SK-N-SH (cell line): ENCODE data around the gene IL1RL2. TPM values are rescaled to one million over a fixed set of nuclear protein-coding genes. Genes with fewer than 3 reads are reported as not detected.

Experiments
- CTCF ChIA-PET: fragments of 300-600, 350-600 bp; formaldehyde crosslinking; extraction: SDS; loops from one replicate; lab custom pipeline; 2021; lab: Yijun Ruan, JAX
- POLR2A ChIA-PET: fragments of 350-600 bp; sonication (Branson Sonifier 250); formaldehyde crosslinking; extraction: SDS; loops from one replicate; lab custom pipeline; 2020; ENCODE audit warnings: antibody characterized with exemption, inconsistent platforms; lab: Yijun Ruan, JAX
- DNase-seq: peaks from one replicate; pipeline ENCODE4 v3.0.0; 2012
- H2AFZ ChIP-seq: fragments of 200-600 bp; sonication (generic); 2 replicates; pipeline ENCODE4 v1.8.1; 2016; ENCODE audit warnings: antibody characterized with exemption, mild to moderate bottlenecking, low read depth
- H3F3A ChIP-seq: fragments of 200-600 bp; sonication (generic); replicated peaks from 2 replicates; pipeline ENCODE3; 2016; ENCODE audit warnings: antibody characterized with exemption, mild to moderate bottlenecking; ENCODE audit not compliant: insufficient read depth
- H3K27ac ChIP-seq, 2 experiments: fragments of 200-500 bp in 1 of 2; fragments of 200-600 bp in 1 of 2; sonication (Bioruptor generic) in 1 of 2; sonication (generic), shearing (Covaris generic) in 1 of 2; 2 replicates each; pipeline versions ENCODE4 v1.5.1 to v1.6.1; 2014 to 2016; ENCODE audit warnings: low read depth in 2 of 2, inconsistent platforms in 1 of 2, low read length in 1 of 2, mild to moderate bottlenecking in 1 of 2, mixed read lengths in 1 of 2
- H3K27me3 ChIP-seq: fragments of 200-600 bp; sonication (generic), shearing (Covaris generic); 2 replicates; pipeline ENCODE4 v1.6.1; 2016; ENCODE audit warnings: mixed run types; ENCODE audit not compliant: insufficient read depth
- H3K36me3 ChIP-seq, 2 experiments: fragments of 200-500 bp in 1 of 2; fragments of 200-600 bp in 1 of 2; sonication (Bioruptor generic) in 1 of 2; sonication (generic) in 1 of 2; replicated peaks in 1 of 2; 2 replicates each; pipeline versions ENCODE3 to v1.5.1; 2014 to 2016; ENCODE audit warnings: low read length in 1 of 2, mild to moderate bottlenecking in 1 of 2; ENCODE audit not compliant: insufficient read depth in 2 of 2, control insufficient read depth in 1 of 2
- H3K4me1 ChIP-seq, 2 experiments: fragments of 200-500 bp in 1 of 2; fragments of 200-600 bp in 1 of 2; sonication (Bioruptor generic) in 1 of 2; sonication (generic), shearing (Covaris generic) in 1 of 2; 2 replicates each; pipeline versions ENCODE4 v1.5.1 to v1.6.1; 2014 to 2016; ENCODE audit warnings: low read depth in 1 of 2, low read length in 1 of 2, mixed run types in 1 of 2; ENCODE audit not compliant: insufficient read depth in 2 of 2, control insufficient read depth in 1 of 2
- H3K4me2 ChIP-seq: fragments of 200-600 bp; sonication (generic), shearing (Covaris generic); 2 replicates; pipeline ENCODE4 v1.6.1; 2017; ENCODE audit warnings: mixed run types
- H3K4me3 ChIP-seq, 2 experiments: fragments of 200-500 bp in 1 of 2; fragments of 200-600 bp in 1 of 2; sonication (Bioruptor generic) in 1 of 2; sonication (generic), shearing (Covaris generic) in 1 of 2; 2 replicates each; pipeline versions ENCODE4 v1.5.1 to v1.8.1; 2014 to 2016; ENCODE audit warnings: low read depth in 2 of 2, inconsistent platforms in 1 of 2, low read length in 1 of 2, mild to moderate bottlenecking in 1 of 2, mixed read lengths in 1 of 2, moderate library complexity in 1 of 2
- H3K79me2 ChIP-seq: fragments of 200-600 bp; sonication (generic); 2 replicates; pipeline ENCODE4 v1.8.1; 2017; ENCODE audit warnings: mild to moderate bottlenecking; ENCODE audit not compliant: insufficient read depth
- H3K9ac ChIP-seq: fragments of 200-600 bp; sonication (generic); 2 replicates; pipeline ENCODE4 v1.6.1; 2017; ENCODE audit warnings: mixed run types
- H3K9me2 ChIP-seq: fragments of 200-600 bp; sonication (generic); 2 replicates; pipeline ENCODE4 v1.6.1; 2017; ENCODE audit warnings: mixed run types
- H3K9me3 ChIP-seq: fragments of 200-600 bp; sonication (generic); 2 replicates; pipeline ENCODE4 v1.6.1; 2017; ENCODE audit warnings: mixed run types, mild to moderate bottlenecking, moderate library complexity
- H4K20me1 ChIP-seq: fragments of 200-600 bp; sonication (generic); 2 replicates; pipeline ENCODE4 v1.6.1; 2017; ENCODE audit warnings: mild to moderate bottlenecking, mixed run types; ENCODE audit not compliant: insufficient read depth
- CHD2 ChIP-seq: fragments of 150-350 bp; IDR thresholded peaks from 2 replicates; pipeline ENCODE4 v1.6.1; 2018; ENCODE audit warnings: low read length; ENCODE audit not compliant: partially characterized antibody
- CTCF ChIP-seq: fragments of 200-600 bp; sonication (generic); IDR thresholded peaks from 2 replicates; pipeline ENCODE4 v1.6.1; 2017; ENCODE audit warnings: antibody characterized with exemption, mild to moderate bottlenecking, moderate library complexity
- ELF1 ChIP-seq: IDR thresholded peaks from 2 replicates; pipeline ENCODE4 v1.4.0; 2012
- EP300 ChIP-seq, 2 experiments: IDR thresholded peaks; 2 replicates each; pipeline versions ENCODE4 v1.4.0 to v1.6.1; 2012; ENCODE audit warnings: borderline replicate concordance in 1 of 2, low read depth in 1 of 2, low read length in 1 of 2
- FOXJ3 ChIP-seq: sonication (generic); formaldehyde crosslinking; IDR thresholded peaks from 2 replicates; pipeline ENCODE4 v1.5.1; 2020; ENCODE audit warnings: mild to moderate bottlenecking, missing genetic modification reagents
- GABPA ChIP-seq: IDR thresholded peaks from 2 replicates; pipeline ENCODE4 v1.4.0; 2012; ENCODE audit warnings: low read depth, mild to moderate bottlenecking
- IRF3 ChIP-seq: fragments of 150-350 bp; IDR thresholded peaks from 2 replicates; pipeline ENCODE4 v1.6.1; 2016; ENCODE audit warnings: mild to moderate bottlenecking, low read depth, low read length
- MAX ChIP-seq: IDR thresholded peaks from 2 replicates; pipeline ENCODE4 v1.4.0; 2012; ENCODE audit warnings: low read depth
- MXI1 ChIP-seq: IDR thresholded peaks from 2 replicates; pipeline ENCODE4 v1.6.1; 2012; ENCODE audit warnings: mild to moderate bottlenecking, low read depth, low read length, improper control_type of control experiment
- NRF1 ChIP-seq: IDR thresholded peaks from 2 replicates; pipeline ENCODE4 v1.6.1; 2012; ENCODE audit warnings: low read depth, mild to moderate bottlenecking, low read length
- PBX3 ChIP-seq: IDR thresholded peaks from 2 replicates; pipeline ENCODE4; 2012
- POLR2AphosphoS5 ChIP-seq: IDR thresholded peaks from 2 replicates; pipeline ENCODE4 v1.6.1; 2012; ENCODE audit warnings: low read depth, low read length
- RAD21 ChIP-seq: IDR thresholded peaks from 2 replicates; pipeline ENCODE4 v1.6.1; 2012; ENCODE audit warnings: mild to moderate bottlenecking, low read length
- RFX5 ChIP-seq: IDR thresholded peaks from 2 replicates; pipeline ENCODE4 v1.6.1; 2012; ENCODE audit warnings: mild to moderate bottlenecking, improper control_type of control experiment, low read length
- RXRA ChIP-seq: IDR thresholded peaks from 2 replicates; pipeline ENCODE4 v1.4.0; 2012; ENCODE audit warnings: low read depth, mild to moderate bottlenecking, borderline replicate concordance
- SMC3 ChIP-seq: IDR thresholded peaks from 2 replicates; pipeline ENCODE4 v1.6.1; 2012; ENCODE audit warnings: low read depth, low read length, improper control_type of control experiment
- TAF1 ChIP-seq: IDR thresholded peaks from 2 replicates; pipeline ENCODE4 v1.6.1; 2012; ENCODE audit warnings: low read depth, mild to moderate bottlenecking, low read length, moderate library complexity, borderline replicate concordance
- TCF12 ChIP-seq: IDR thresholded peaks from 2 replicates; pipeline ENCODE4 v1.4.0; 2012
- USF1 ChIP-seq: IDR thresholded peaks from 2 replicates; pipeline ENCODE4 v1.4.0; 2012; ENCODE audit warnings: low read depth, borderline replicate concordance
- ZBTB33 ChIP-seq: IDR thresholded peaks from 2 replicates; pipeline ENCODE4 v1.4.0; 2012; ENCODE audit warnings: low read depth, borderline replicate concordance
- WGBS: methylation state at CpG from one replicate; pipeline ENCODE4 v1.1.6; 2017; ENCODE audit warnings: low lambda C conversion rate; 5-methylcytosine and 5-hydroxymethylcytosine counted together
- polyA plus RNA-seq, 3 experiments: library from polyadenylated mRNA; depleted of rRNA; stranded (reverse); fragments of >200 nt; gene quantifications; 2 replicates each; pipeline ENCODE4 v1.2.3, GENCODE V29; 2012

Gene IL1RL2
- polyA plus RNA-seq, 1 of the 3 experiments (the other 2 are of a cell fraction), result 0.05 TPM

- TF ChIP-seq CHD2 (no peak), NRF1 (no peak)
These were observed 98.5 kb downstream of the IL1RL2 start (continued) for GRCh38 chr2:102285368-102285767.

- Histone ChIP-seq H3K9me3 (no peaks in the 10 kb centered on the region), H3K36me3 (no peaks in the 10 kb centered on the region), H3K27ac (no peak overlapping the region), H3K4me3 (no peak overlapping the region), H3K27me3 (peaks cover 9% of the 10 kb centered on the region; the same call in 1 of the 2 replicates), H3K9me2 (no peaks in the 10 kb centered on the region), H3F3A (no peaks in the 10 kb centered on the region), H3K4me2 (no peak overlapping the region), H2AFZ (no peak overlapping the region), H4K20me1 (no peaks in the 10 kb centered on the region), H3K4me1 (no peaks in the 10 kb centered on the region), H3K9ac (no peak overlapping the region), H3K79me2 (no peaks in the 10 kb centered on the region)
- POLR2A ChIA-PET, result no interaction called here
- TF ChIP-seq FOXJ3 (CRISPR knock-in tag) (no peak), ELF1 (no peak), GABPA (no peak), EP300 (IDR thresholded peaks at IDR 0.05; ENCODE audit: borderline replicate concordance in 1 of 2, low read depth in 1 of 2, low read length in 1 of 2) (no peak), TAF1 (no peak), RFX5 (no peak), POLR2AphosphoS5 (no peak)
- CTCF ChIA-PET, result interaction anchor here (0.9 to 1.0 kb wide), 2 partner anchors 45 kb away, joined by 3 to 5 read pairs; no protein-coding TSS in a partner anchor
- no peak for DNase-seq
- 9% methylated on average over 3 of the region's 3 CpGs for WGBS
These were observed 99.2 kb downstream of the IL1RL2 start for GRCh38 chr2:102286041-102286440.

GRCh38 chr2:102289129-102289528, 102.3 kb downstream of the IL1RL2 start:
- Histone ChIP-seq H3K27ac (no peak overlapping the region), H2AFZ (no peak overlapping the region), H3K36me3 (no peaks in the 10 kb centered on the region), H3K79me2 (no peaks in the 10 kb centered on the region), H4K20me1 (no peaks in the 10 kb centered on the region), H3K27me3 (peaks cover 22% of the 10 kb centered on the region; the same call in 1 of the 2 replicates), H3F3A (no peaks in the 10 kb centered on the region), H3K9me2 (no peaks in the 10 kb centered on the region), H3K9ac (no peak overlapping the region), H3K9me3 (no peaks in the 10 kb centered on the region), H3K4me3 (no peak overlapping the region), H3K4me1 (no peaks in the 10 kb centered on the region), H3K4me2 (no peak overlapping the region)
- ChIA-PET POLR2A (no interaction called here), CTCF (interaction anchor here (0.5 kb wide), 1 partner anchor 48 kb away, joined by 3 read pairs; no protein-coding TSS in a partner anchor)
- DNase-seq, result no peak
- WGBS, result 18% methylated on average over 5 of the region's 5 CpGs
- no peak for TF ChIP-seq MAX
- no peak for TF ChIP-seq CHD2
- TF ChIP-seq GABPA, result no peak
- no peak for TF ChIP-seq RXRA
- no peak for TF ChIP-seq TCF12
- TF ChIP-seq RAD21, result no peak
- TF ChIP-seq SMC3, result no peak
- TF ChIP-seq IRF3, result no peak
- TF ChIP-seq TAF1, result no peak
- no peak for TF ChIP-seq ZBTB33
- TF ChIP-seq NRF1, result no peak
- no peak for TF ChIP-seq MXI1
- TF ChIP-seq PBX3, result no peak
- TF ChIP-seq CTCF, result no peak
- no peak for TF ChIP-seq USF1
- TF ChIP-seq ELF1, result no peak
